ENCODE results near the gene COL3A1.

DNA sequence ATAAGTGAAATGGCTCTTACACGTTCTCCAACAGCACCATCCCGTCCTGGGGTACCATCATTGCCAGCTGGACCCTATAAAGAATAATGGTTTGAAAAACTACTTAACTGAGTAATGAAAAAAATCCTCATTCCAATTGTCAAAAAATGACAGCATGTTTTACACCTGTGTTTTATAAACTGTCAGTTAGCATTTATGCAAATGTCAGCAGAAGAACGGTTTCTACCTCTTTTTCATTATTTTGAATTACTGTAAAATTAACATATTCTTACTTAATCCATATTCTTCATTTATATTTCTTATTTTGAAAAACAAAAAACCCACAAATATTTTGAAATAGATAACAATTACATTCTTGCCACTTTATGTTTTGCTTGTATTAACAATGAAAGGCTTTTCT is 74.0 kb downstream of the COL3A1 start:
- TF ChIP-seq POLR2AphosphoS5 (IDR thresholded peaks at IDR 0.05; ENCODE audit: low read depth, low read length) (no peak), TAF1 (IDR thresholded peaks at IDR 0.05; ENCODE audit: borderline replicate concordance, low read depth, low read length) (no peak), POLR2A (IDR thresholded peaks at IDR 0.05; ENCODE audit: low read depth, low read length) (no peak)
